GM12801 (cell line): ENCODE data around the gene TCERG1L.

Experiments
- CTCF ChIP-seq: IDR thresholded peaks from one replicate; pipeline ENCODE4 v1.5.1; 2011; ENCODE audit warnings: control low read depth; ENCODE audit not compliant: insufficient read length; ENCODE audit errors: extremely low read depth

TCERG1L gene

GRCh38 chr10:131300508-131300907 lies 11.0 kb downstream of the TCERG1L start:
- TF ChIP-seq CTCF = no peak

- TF ChIP-seq CTCF = no peak
These were observed 20.7 kb downstream of the TCERG1L start for GRCh38 chr10:131290781-131291180.

DNA sequence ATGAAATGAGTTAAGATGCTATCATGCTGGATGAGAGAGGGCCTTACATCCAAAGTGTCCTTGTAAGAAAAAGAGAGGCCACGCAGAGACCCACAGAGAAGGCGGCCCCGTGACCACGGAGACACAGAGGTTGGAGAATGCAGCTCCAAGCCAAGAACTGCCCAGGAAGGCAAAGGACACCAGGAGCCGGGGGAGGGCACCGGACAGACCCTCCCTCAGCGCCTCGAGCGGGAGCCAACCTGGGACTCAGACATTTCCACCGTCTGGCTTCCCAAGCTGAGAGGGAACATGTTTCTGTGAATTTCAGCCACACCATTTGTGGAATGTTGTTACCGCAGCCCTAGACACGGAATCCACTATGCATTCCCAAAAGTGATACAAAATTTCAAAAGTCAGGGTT lies 22.9 kb downstream of the TCERG1L start:
- TF ChIP-seq CTCF = no peak

DNA sequence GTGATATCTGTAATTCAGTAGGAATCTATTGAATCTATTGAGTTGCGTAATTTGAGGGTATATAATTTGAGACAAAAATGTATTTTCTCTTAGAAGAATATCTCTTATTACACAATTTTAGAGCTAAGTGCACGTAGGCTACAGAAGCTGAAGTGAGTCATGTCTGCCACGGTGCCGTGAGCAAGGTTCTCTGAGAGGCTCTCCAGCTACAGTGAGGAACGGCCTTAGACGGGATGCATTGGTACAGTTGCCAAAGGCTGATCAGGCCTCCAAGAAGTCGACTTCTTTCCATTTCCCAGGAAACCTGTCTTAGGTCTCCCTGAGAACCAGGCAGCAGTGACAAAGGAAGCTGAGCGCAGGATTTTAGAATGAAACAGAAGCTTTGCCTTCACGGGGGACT lies 28.6 kb downstream of the TCERG1L start:
- TF ChIP-seq CTCF = no peak

GRCh38 chr10:131280101-131280500 lies 31.4 kb downstream of the TCERG1L start:
- no peak for TF ChIP-seq CTCF

- TF ChIP-seq CTCF = no peak
These were observed 32.0 kb downstream of the TCERG1L start for GRCh38 chr10:131279516-131279915.

GRCh38 chr10:131277969-131278368 lies 33.6 kb downstream of the TCERG1L start:
- no peak for TF ChIP-seq CTCF

GRCh38 chr10:131277278-131277677 lies 34.2 kb downstream of the TCERG1L start:
- no peak for TF ChIP-seq CTCF
